Measurements from ENCODE around the gene ITGAV. TPM values are rescaled to one million over a fixed set of nuclear protein-coding genes. Genes with fewer than 3 reads are reported as not detected.

ITGAV gene
- 10 to 100 TPM; 23.9 to 83.3 (median 30.4) TPM for total RNA-seq
- polyA plus RNA-seq = 10 to 100 TPM in 1 of 2 donors, 1 to 10 TPM in 1; 9.0 to 19.3 TPM

- Histone ChIP-seq H3K9me3 (no peaks in the 10 kb centered on the region), H3K27me3 (no peaks in the 10 kb centered on the region), H3K4me1 (peaks cover 3 to 31% (median 8%) of the 10 kb centered on the region in 3 donors), H3K27ac (peak within 1 kb of the TSS; percentile 79 to 97 (median 90)), H3K36me3 (no peaks in the 10 kb centered on the region), H3K4me3 (peak within 1 kb of the TSS; percentile 48 to 94 (median 82))
- 0 to 1% methylated on average over 44 to 71 of the region's 71 CpGs for WGBS, 2 donors
- TF ChIP-seq, protein P1, sequence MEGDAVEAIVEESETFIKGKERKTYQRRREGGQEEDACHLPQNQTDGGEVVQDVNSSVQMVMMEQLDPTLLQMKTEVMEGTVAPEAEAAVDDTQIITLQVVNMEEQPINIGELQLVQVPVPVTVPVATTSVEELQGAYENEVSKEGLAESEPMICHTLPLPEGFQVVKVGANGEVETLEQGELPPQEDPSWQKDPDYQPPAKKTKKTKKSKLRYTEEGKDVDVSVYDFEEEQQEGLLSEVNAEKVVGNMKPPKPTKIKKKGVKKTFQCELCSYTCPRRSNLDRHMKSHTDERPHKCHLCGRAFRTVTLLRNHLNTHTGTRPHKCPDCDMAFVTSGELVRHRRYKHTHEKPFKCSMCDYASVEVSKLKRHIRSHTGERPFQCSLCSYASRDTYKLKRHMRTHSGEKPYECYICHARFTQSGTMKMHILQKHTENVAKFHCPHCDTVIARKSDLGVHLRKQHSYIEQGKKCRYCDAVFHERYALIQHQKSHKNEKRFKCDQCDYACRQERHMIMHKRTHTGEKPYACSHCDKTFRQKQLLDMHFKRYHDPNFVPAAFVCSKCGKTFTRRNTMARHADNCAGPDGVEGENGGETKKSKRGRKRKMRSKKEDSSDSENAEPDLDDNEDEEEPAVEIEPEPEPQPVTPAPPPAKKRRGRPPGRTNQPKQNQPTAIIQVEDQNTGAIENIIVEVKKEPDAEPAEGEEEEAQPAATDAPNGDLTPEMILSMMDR (IDR thresholded peaks at IDR 0.05) = no peak
- intact Hi-C loops (cut with DNase I) = no loop called here
- DNase-seq (peak; percentile 91 to 97 (median 94)), ATAC-seq (peak; percentile 94 to 97 (median 96)), FAIRE-seq (no peak)
Measured at GRCh38 chr2:186589612-186590349, at the start of gene ITGAV. TSS of gene ITGAV (plus strand) at chr2:186590056. CDS start at chr2:186590339, 283 bp downstream.

DNA sequence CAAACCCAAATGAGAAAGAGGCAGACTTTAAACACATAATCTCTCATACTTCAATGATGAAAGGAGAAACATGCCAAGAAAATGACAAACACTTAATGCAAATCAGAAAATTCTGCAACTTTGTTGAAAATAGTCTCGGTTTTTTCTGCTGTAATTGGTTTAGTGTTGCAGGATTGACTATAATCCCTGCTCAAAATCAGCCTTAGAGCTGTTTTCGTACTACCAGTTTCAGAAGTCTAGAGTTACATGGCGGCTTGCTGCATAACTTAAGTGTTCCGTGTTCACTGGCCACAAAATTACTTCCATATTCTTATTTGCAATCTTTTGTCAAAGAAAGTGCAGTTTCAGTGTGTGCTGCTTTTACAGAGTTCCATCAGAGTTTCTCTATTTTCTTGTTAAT, 48.9 kb upstream of the ITGAV start:
- FAIRE-seq = no peak
- no peak for ATAC-seq
- 89 to 91% methylated on average over 4 of the region's 4 CpGs for WGBS, 2 donors

DNA sequence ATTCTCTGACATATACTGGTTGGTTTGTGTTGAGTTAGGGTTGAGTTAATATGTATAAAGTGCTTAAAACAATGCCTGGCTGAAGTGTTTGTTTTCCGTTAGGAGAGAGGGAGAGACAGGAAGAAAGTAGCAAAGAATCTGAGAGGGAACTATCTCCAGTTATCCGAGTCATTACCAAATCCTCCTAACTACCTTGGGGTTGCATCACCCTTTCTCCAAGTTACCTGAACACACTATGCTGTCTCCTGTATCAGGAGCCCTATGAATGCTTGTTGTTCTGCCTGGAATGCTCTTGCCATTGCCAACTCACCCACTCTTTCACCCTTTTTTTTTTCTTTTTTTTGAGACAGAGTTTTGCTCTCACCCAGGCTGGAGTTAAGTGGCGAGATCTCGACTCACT, 47.9 kb upstream of the ITGAV start:
- TF ChIP-seq, protein P1 (IDR thresholded peaks at IDR 0.05) = no peak
- no peaks in the 10 kb centered on the region for H3K9me3 ChIP-seq
- intact Hi-C loops (cut with DNase I) = no loop called here
- H3K4me3 ChIP-seq = no peak overlapping the region
- no peak for ATAC-seq
- no peaks in the 10 kb centered on the region for H3K36me3 ChIP-seq
- no peak for FAIRE-seq
- peaks cover 0 to 13% (median 0%) of the 10 kb centered on the region in 3 donors for H3K4me1 ChIP-seq
- DNase-seq = no peak
- no peaks in the 10 kb centered on the region for H3K27me3 ChIP-seq
- 86 to 94% methylated on average over 4 of the region's 4 CpGs for WGBS, 2 donors
- H3K27ac ChIP-seq = no peak overlapping the region

More for the DNA sequence above, 48.9 kb upstream of the ITGAV start:
- no peak overlapping the region for H3K27ac ChIP-seq
- no peaks in the 10 kb centered on the region for H3K36me3 ChIP-seq
- TF ChIP-seq, protein P1 (IDR thresholded peaks at IDR 0.05) = no peak
- intact Hi-C loops (cut with DNase I) = no loop called here
- DNase-seq = no peak
- no peak overlapping the region for H3K4me3 ChIP-seq
- H3K9me3 ChIP-seq = no peaks in the 10 kb centered on the region
- H3K4me1 ChIP-seq = peaks cover 0 to 13% (median 0%) of the 10 kb centered on the region in 3 donors
- no peaks in the 10 kb centered on the region for H3K27me3 ChIP-seq

DNA sequence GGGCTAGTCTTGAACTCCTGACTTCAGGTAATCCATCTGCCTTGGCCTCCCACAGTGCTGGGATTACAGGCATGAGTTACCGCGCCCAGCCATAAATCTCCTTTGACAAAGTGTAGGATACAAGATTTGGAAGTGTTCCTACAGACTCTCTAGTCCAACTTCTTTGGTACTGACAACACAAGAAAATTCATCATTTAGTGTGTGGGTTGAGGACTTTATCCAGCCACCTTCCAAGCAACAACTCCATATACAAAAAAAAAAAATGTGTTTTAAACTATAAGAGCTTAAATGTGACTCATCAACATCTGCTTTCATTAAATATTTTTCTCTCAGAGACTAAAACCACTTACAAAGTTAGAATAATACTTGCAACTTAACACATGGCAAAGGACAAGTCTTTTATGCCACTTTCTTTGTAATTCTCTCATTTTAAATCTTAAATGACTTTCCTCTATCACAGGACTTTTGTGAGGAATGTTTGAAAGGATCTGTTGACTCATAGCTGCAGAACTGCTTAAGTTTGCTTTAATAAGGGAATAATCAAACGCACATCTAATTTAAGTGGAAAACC, 46.2 kb upstream of the ITGAV start:
- FAIRE-seq (peak; percentile 23), ATAC-seq (peak in 2 of 4 donors; percentile 21 to 29), DNase-seq (no peak)
- intact Hi-C loops (cut with DNase I) = no loop called here
- H3K4me1 ChIP-seq = peaks cover 0 to 13% (median 0%) of the 10 kb centered on the region in 3 donors
- peak overlapping the region in 2 of 4 donors; percentile 59 to 74 for H3K27ac ChIP-seq
- no peak overlapping the region for H3K4me3 ChIP-seq
- no peaks in the 10 kb centered on the region for H3K36me3 ChIP-seq
- 80 to 88% methylated on average over 3 of the region's 3 CpGs for WGBS, 2 donors
- no peaks in the 10 kb centered on the region for H3K27me3 ChIP-seq
- H3K9me3 ChIP-seq = no peaks in the 10 kb centered on the region
- TF ChIP-seq, protein P1 (IDR thresholded peaks at IDR 0.05) = no peak

Measured in pancreas (tissue), 10 donors.